ENCODE data around the gene TRPM4.
"Not testable (repeated sequence)": the region's sequence is repeated elsewhere in the genome, so short reads cannot be mapped to it uniquely, and the experiment has no call there.

TRPM4 gene

GRCh38 chr19:49168421-49168820 is 10.8 kb downstream of the TRPM4 start:
- Mint-ChIP-seq H3K9me3 (no peaks in the 10 kb centered on the region), H3K27ac (no peak overlapping the region), H3K36me3 (ENCODE audit: low read depth) (no peaks in the 10 kb centered on the region), H3K4me3 (no peak overlapping the region), H3K4me1 (peaks cover 20% of the 10 kb centered on the region), H3K27me3 (ENCODE audit: low read depth, poor library complexity) (peaks cover 13% of the 10 kb centered on the region)
- no peak for TF ChIP-seq CTCF (IDR thresholded peaks at IDR 0.05)
- DNase-seq, result no peak

GRCh38 chr19:49173198-49173597 is 15.6 kb downstream of the TRPM4 start:
- Mint-ChIP-seq H3K27ac (no peak overlapping the region), H3K4me3 (no peak overlapping the region), H3K9me3 (no peaks in the 10 kb centered on the region), H3K4me1 (peaks cover 5% of the 10 kb centered on the region), H3K27me3 (ENCODE audit: low read depth, poor library complexity) (peaks cover 10% of the 10 kb centered on the region), H3K36me3 (ENCODE audit: low read depth) (no peaks in the 10 kb centered on the region)
- no peak for TF ChIP-seq CTCF (IDR thresholded peaks at IDR 0.05)
- no peak for DNase-seq

- H3K27me3 Mint-ChIP-seq (ENCODE audit: low read depth, poor library complexity), result peaks cover 9% of the 10 kb centered on the region
- H3K4me3 Mint-ChIP-seq, result no peak overlapping the region
- TF ChIP-seq CTCF (IDR thresholded peaks at IDR 0.05), result no peak
- H3K27ac Mint-ChIP-seq, result no peak overlapping the region
- DNase-seq, result no peak
- peaks cover 34% of the 10 kb centered on the region for H3K36me3 Mint-ChIP-seq (ENCODE audit: low read depth)
- H3K9me3 Mint-ChIP-seq, result peaks cover 32% of the 10 kb centered on the region
- H3K4me1 Mint-ChIP-seq, result peaks cover 4% of the 10 kb centered on the region
Measured at GRCh38 chr19:49180659-49181058, 23.1 kb downstream of the TRPM4 start.

- H3K4me1 Mint-ChIP-seq; DNase-seq; H3K27ac Mint-ChIP-seq; H3K27me3 Mint-ChIP-seq (ENCODE audit: low read depth, poor library complexity); H3K4me3 Mint-ChIP-seq: not testable (repeated sequence)
- peaks cover 42% of the 10 kb centered on the region for H3K36me3 Mint-ChIP-seq (ENCODE audit: low read depth)
- peaks cover 36% of the 10 kb centered on the region for H3K9me3 Mint-ChIP-seq
Measured at GRCh38 chr19:49182010-49182847, 24.6 kb downstream of the TRPM4 start.

- DNase-seq, result no peak
- H3K4me1 Mint-ChIP-seq, result no peaks in the 10 kb centered on the region
- H3K27ac Mint-ChIP-seq, result no peak overlapping the region
- H3K27me3 Mint-ChIP-seq (ENCODE audit: low read depth, poor library complexity), result peaks cover 4% of the 10 kb centered on the region
- H3K4me3 Mint-ChIP-seq, result no peak overlapping the region
- TF ChIP-seq CTCF (IDR thresholded peaks at IDR 0.05), result no peak
- H3K9me3 Mint-ChIP-seq, result peaks cover 36% of the 10 kb centered on the region
- H3K36me3 Mint-ChIP-seq (ENCODE audit: low read depth), result peaks cover 42% of the 10 kb centered on the region
Measured at GRCh38 chr19:49182848-49183375, 25.3 kb downstream of the TRPM4 start.

- peak overlapping the region; percentile 77 for H3K27ac Mint-ChIP-seq
- peaks cover 66% of the 10 kb centered on the region for H3K36me3 Mint-ChIP-seq (ENCODE audit: low read depth)
- no peak for TF ChIP-seq CTCF (IDR thresholded peaks at IDR 0.05)
Measured at GRCh38 chr19:49186108-49186507, 28.5 kb downstream of the TRPM4 start.

More at GRCh38 chr19:49186108-49186507, 28.5 kb downstream of the TRPM4 start:
- no peak for DNase-seq
- no peak overlapping the region for H3K4me3 Mint-ChIP-seq
- peaks cover 44% of the 10 kb centered on the region for H3K9me3 Mint-ChIP-seq
- no peaks in the 10 kb centered on the region for H3K4me1 Mint-ChIP-seq
- H3K27me3 Mint-ChIP-seq (ENCODE audit: low read depth, poor library complexity), result peaks cover 6% of the 10 kb centered on the region
